DOHH2 (cell line): ENCODE results near the gene SCNN1G.

Source experiments
- H3F3A ChIP-seq: fragments of 200-600 bp; sonication (generic), shearing (Covaris generic); 2 replicates; pipeline ENCODE4 v1.6.0; 2016; ENCODE audit warnings: antibody characterized with exemption, mild to moderate bottlenecking; ENCODE audit not compliant: control insufficient read depth, insufficient read depth
- H3K27ac ChIP-seq: fragments of 200-600 bp; sonication (generic); 2 replicates; pipeline ENCODE4 v1.5.1; 2014; ENCODE audit warnings: low read depth, mild to moderate bottlenecking, low read length, moderate library complexity
- H3K27me3 ChIP-seq: fragments of 200-600 bp; sonication (generic); 2 replicates; pipeline ENCODE4 v1.6.1; 2014; ENCODE audit warnings: mild to moderate bottlenecking, low read length, mixed read lengths; ENCODE audit not compliant: control insufficient read depth
- H3K36me3 ChIP-seq: fragments of 200-600 bp; sonication (generic); 2 replicates; pipeline ENCODE4 v1.6.1; 2014; ENCODE audit warnings: mild to moderate bottlenecking, low read length, moderate library complexity, mixed read lengths; ENCODE audit not compliant: control insufficient read depth
- H3K4me1 ChIP-seq: fragments of 200-600 bp; sonication (generic); 2 replicates; pipeline ENCODE4 v1.6.1; 2014; ENCODE audit warnings: mild to moderate bottlenecking, low read length, mixed read lengths; ENCODE audit not compliant: control insufficient read depth
- H3K4me2 ChIP-seq: fragments of 200-600 bp; sonication (generic); 2 replicates; pipeline ENCODE4 v1.6.0; 2014; ENCODE audit warnings: mild to moderate bottlenecking, low read length, moderate library complexity
- H3K4me3 ChIP-seq: fragments of 200-600 bp; sonication (generic); 2 replicates; pipeline ENCODE4 v1.5.1; 2014; ENCODE audit warnings: mild to moderate bottlenecking, low read length, mixed read lengths
- H3K79me2 ChIP-seq: fragments of 200-600 bp; sonication (generic); 2 replicates; pipeline ENCODE4 v1.6.1; 2014; ENCODE audit warnings: mild to moderate bottlenecking, low read length, mixed read lengths; ENCODE audit not compliant: control insufficient read depth
- H3K9me2 ChIP-seq: fragments of 200-600 bp; sonication (generic); replicated peaks from 2 replicates; pipeline ENCODE4 v1.6.1; 2014; ENCODE audit warnings: mild to moderate bottlenecking, low read length, mixed read lengths; ENCODE audit not compliant: control insufficient read depth
- H3K9me3 ChIP-seq: fragments of 200-600 bp; sonication (generic); 2 replicates; pipeline ENCODE4 v1.6.1; 2014; ENCODE audit warnings: antibody characterized with exemption, low read length, mixed read lengths; ENCODE audit not compliant: control insufficient read depth, insufficient read depth
- H4K20me1 ChIP-seq: fragments of 200-600 bp; sonication (generic); 2 replicates; pipeline ENCODE4 v1.6.0; 2014; ENCODE audit warnings: low read depth, mild to moderate bottlenecking, antibody characterized with exemption, low read length, moderate library complexity; ENCODE audit not compliant: control insufficient read depth, insufficient read depth
- EZH2phosphoT487 ChIP-seq: fragments of 200-600 bp; sonication (generic); IDR thresholded peaks from 2 replicates; pipeline ENCODE4 v1.6.1; 2017; ENCODE audit warnings: borderline replicate concordance, mild to moderate bottlenecking, antibody characterized with exemption, low read length, moderate library complexity, mixed read lengths
- TF ChIP-seq, protein P1 (sequence below): fragments of 200-600 bp; sonication (generic); IDR thresholded peaks from one replicate; pipeline ENCODE4 v1.5.1; 2014; ENCODE audit warnings: antibody characterized with exemption, mild to moderate bottlenecking, low read depth, low read length; ENCODE audit not compliant: poor library complexity, severe bottlenecking

Gene SCNN1G

GRCh38 chr16:23196539-23196938, 14.0 kb downstream of the SCNN1G start:
- Histone ChIP-seq H3K27me3 (peaks cover 27% of the 10 kb centered on the region), H3K36me3 (no peaks in the 10 kb centered on the region), H3K4me1 (no peaks in the 10 kb centered on the region), H3K27ac (no peak overlapping the region), H4K20me1 (no peaks in the 10 kb centered on the region), H3F3A (no peaks in the 10 kb centered on the region), H3K79me2 (no peaks in the 10 kb centered on the region), H3K4me3 (no peak overlapping the region), H3K4me2 (no peak overlapping the region), H3K9me3 (no peaks in the 10 kb centered on the region), H3K9me2 (no peaks in the 10 kb centered on the region)
- TF ChIP-seq EZH2phosphoT487 = no peak

DNA sequence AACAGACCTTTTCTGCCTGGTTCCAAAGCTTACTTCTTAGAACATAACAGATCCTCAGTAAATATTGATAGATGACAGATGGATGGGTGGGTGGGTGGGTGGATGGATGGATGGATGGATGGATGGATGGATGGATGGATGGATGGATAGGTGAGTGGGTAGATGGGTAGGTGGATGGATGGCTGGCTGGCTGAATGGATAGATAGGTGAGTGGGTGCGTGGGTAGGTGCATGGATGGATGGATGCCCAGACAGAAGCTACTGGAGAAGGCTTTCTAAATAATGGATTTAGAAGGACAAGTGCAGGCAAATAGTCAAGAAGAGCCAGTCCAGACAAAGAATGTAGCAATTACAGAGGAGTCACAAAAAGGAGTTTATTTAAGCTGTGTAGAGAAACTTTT, 19.6 kb downstream of the SCNN1G start:
- H3K9me3 ChIP-seq = no peaks in the 10 kb centered on the region
- H3K27me3 ChIP-seq = peaks cover 22% of the 10 kb centered on the region
- no peak overlapping the region for H3K27ac ChIP-seq
- H3K9me2 ChIP-seq = no peaks in the 10 kb centered on the region
- H3K36me3 ChIP-seq = no peaks in the 10 kb centered on the region
- no peaks in the 10 kb centered on the region for H3K4me1 ChIP-seq
- H3K79me2 ChIP-seq = no peaks in the 10 kb centered on the region
- H3F3A ChIP-seq = no peaks in the 10 kb centered on the region
- TF ChIP-seq, protein P1, sequence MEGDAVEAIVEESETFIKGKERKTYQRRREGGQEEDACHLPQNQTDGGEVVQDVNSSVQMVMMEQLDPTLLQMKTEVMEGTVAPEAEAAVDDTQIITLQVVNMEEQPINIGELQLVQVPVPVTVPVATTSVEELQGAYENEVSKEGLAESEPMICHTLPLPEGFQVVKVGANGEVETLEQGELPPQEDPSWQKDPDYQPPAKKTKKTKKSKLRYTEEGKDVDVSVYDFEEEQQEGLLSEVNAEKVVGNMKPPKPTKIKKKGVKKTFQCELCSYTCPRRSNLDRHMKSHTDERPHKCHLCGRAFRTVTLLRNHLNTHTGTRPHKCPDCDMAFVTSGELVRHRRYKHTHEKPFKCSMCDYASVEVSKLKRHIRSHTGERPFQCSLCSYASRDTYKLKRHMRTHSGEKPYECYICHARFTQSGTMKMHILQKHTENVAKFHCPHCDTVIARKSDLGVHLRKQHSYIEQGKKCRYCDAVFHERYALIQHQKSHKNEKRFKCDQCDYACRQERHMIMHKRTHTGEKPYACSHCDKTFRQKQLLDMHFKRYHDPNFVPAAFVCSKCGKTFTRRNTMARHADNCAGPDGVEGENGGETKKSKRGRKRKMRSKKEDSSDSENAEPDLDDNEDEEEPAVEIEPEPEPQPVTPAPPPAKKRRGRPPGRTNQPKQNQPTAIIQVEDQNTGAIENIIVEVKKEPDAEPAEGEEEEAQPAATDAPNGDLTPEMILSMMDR = no peak
- no peak for TF ChIP-seq EZH2phosphoT487
- H3K4me3 ChIP-seq = no peak overlapping the region
- no peaks in the 10 kb centered on the region for H4K20me1 ChIP-seq
- no peak overlapping the region for H3K4me2 ChIP-seq

DNA sequence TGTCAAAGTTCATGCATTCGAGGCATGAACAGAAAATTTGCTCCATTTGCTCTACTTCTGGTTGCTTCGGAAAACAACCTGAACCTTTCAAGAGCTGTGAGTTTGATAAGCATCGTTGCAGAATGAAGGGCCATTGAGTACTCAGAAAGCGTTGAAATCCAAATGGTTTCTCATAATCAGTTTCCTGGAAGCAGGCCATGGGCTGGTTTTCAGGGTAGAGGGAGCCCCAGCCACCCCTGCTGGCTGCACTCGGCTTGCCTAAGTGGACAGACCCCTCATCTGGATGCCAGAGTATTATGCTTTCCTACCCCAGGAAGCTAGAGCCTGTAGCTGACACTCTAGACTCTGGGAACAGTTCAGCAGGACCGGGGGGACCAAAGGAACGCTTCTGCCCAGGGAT, 24.4 kb downstream of the SCNN1G start:
- Histone ChIP-seq H3K27ac (no peak overlapping the region), H3K4me3 (no peak overlapping the region)

DNA sequence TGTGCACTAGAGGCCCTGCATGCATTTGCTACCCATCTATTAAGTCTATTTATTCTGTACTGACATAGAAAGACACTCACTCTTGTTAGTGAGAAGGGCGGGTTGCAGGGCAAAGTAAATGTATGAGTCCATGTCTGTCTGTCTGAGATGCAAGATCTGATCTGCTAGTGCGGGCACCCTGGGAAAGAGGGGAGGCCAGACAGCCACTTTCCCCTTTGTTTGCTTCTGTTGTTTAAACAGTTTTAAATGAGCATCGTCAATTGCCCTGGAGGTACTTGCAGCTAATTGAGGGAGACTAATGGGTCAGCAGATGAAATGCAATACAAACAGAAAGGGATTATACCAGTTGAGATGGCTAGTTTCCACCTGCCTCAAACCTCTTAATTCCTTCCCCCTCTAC, 24.9 kb downstream of the SCNN1G start:
- H3K27ac ChIP-seq = no peak overlapping the region
- no peaks in the 10 kb centered on the region for H3K9me3 ChIP-seq
- H4K20me1 ChIP-seq = no peaks in the 10 kb centered on the region
- H3K9me2 ChIP-seq = no peaks in the 10 kb centered on the region
- H3K36me3 ChIP-seq = no peaks in the 10 kb centered on the region
- H3K4me3 ChIP-seq = no peak overlapping the region
- no peaks in the 10 kb centered on the region for H3F3A ChIP-seq
- H3K4me1 ChIP-seq = no peaks in the 10 kb centered on the region
- H3K79me2 ChIP-seq = no peaks in the 10 kb centered on the region
- H3K4me2 ChIP-seq = no peak overlapping the region
- peaks cover 16% of the 10 kb centered on the region for H3K27me3 ChIP-seq
- TF ChIP-seq, protein P1 = no peak
- no peak for TF ChIP-seq EZH2phosphoT487

More for the DNA sequence above, 24.4 kb downstream of the SCNN1G start:
- no peak for TF ChIP-seq EZH2phosphoT487
- TF ChIP-seq, protein P1 = no peak
- Histone ChIP-seq H3K9me3 (no peaks in the 10 kb centered on the region), H4K20me1 (no peaks in the 10 kb centered on the region), H3F3A (no peaks in the 10 kb centered on the region), H3K27me3 (peaks cover 17% of the 10 kb centered on the region), H3K9me2 (no peaks in the 10 kb centered on the region), H3K4me2 (no peak overlapping the region), H3K4me1 (no peaks in the 10 kb centered on the region), H3K79me2 (no peaks in the 10 kb centered on the region), H3K36me3 (no peaks in the 10 kb centered on the region)
